H1 (cell line): Measurements from ENCODE around the gene MKX.

Experiments
- HDAC6 ChIP-seq: IDR thresholded peaks from one replicate; pipeline ENCODE4 v1.7.1; 2012; ENCODE audit warnings: low read depth, mild to moderate bottlenecking, inconsistent platforms, low read length, moderate library complexity
- POLR2AphosphoS5 ChIP-seq: IDR thresholded peaks from 2 replicates; pipeline ENCODE4 v1.6.1; 2011; ENCODE audit warnings: low read depth, low read length
- TF ChIP-seq, protein P1 (sequence below): IDR thresholded peaks from 2 replicates; pipeline ENCODE4 v1.6.1; 2012; ENCODE audit warnings: inconsistent platforms
- TF ChIP-seq, protein P2 (sequence below), 3 experiments: IDR thresholded peaks; 1 replicate in 2 of 3; 2 replicates in 1 of 3; pipeline versions ENCODE4 v1.5.1 to v1.6.1; 2011; ENCODE audit warnings: low read length in 3 of 3, mild to moderate bottlenecking in 3 of 3, inconsistent platforms in 2 of 3, low read depth in 1 of 3, moderate library complexity in 1 of 3; ENCODE audit not compliant: insufficient read depth in 1 of 3; ENCODE audit errors: control extremely low read depth in 1 of 3

DNA sequence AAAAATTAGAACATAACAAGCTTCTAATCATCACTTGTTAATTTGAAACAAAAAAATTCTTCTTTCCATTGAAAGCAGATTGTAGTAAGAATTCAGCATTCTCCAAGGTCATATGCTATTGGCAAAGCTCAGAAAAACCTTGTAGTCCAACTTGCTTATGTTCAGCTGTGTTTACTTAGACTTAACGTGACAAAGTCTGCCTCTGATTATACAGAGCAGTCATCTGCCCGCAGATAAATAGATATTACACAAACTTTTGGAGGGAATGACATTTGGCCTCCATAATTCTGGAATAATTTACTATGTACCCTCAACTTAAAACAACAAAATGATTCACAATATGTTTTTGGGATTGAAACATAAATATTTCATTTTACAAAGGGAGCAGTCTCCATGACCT is 45.8 kb downstream of the MKX start:
- TF ChIP-seq, protein P1, sequence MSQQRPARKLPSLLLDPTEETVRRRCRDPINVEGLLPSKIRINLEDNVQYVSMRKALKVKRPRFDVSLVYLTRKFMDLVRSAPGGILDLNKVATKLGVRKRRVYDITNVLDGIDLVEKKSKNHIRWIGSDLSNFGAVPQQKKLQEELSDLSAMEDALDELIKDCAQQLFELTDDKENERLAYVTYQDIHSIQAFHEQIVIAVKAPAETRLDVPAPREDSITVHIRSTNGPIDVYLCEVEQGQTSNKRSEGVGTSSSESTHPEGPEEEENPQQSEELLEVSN, result no peak
- no peak for TF ChIP-seq HDAC6
- TF ChIP-seq POLR2AphosphoS5, result no peak
- TF ChIP-seq, protein P2, sequence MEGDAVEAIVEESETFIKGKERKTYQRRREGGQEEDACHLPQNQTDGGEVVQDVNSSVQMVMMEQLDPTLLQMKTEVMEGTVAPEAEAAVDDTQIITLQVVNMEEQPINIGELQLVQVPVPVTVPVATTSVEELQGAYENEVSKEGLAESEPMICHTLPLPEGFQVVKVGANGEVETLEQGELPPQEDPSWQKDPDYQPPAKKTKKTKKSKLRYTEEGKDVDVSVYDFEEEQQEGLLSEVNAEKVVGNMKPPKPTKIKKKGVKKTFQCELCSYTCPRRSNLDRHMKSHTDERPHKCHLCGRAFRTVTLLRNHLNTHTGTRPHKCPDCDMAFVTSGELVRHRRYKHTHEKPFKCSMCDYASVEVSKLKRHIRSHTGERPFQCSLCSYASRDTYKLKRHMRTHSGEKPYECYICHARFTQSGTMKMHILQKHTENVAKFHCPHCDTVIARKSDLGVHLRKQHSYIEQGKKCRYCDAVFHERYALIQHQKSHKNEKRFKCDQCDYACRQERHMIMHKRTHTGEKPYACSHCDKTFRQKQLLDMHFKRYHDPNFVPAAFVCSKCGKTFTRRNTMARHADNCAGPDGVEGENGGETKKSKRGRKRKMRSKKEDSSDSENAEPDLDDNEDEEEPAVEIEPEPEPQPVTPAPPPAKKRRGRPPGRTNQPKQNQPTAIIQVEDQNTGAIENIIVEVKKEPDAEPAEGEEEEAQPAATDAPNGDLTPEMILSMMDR (IDR thresholded peaks at IDR 0.05; ENCODE audit: control extremely low read depth in 1 of 3, insufficient read depth in 1 of 3, low read depth in 1 of 3, low read length in 3 of 3), result no peak
